Right forelimb (tissue), 1 donor: Measurements from ENCODE around the gene CCDC197.

Experiments used
- DNase-seq: peaks from one replicate; pipeline ENCODE4 v3.0.0-alpha.2; 2018

Gene CCDC197

DNA sequence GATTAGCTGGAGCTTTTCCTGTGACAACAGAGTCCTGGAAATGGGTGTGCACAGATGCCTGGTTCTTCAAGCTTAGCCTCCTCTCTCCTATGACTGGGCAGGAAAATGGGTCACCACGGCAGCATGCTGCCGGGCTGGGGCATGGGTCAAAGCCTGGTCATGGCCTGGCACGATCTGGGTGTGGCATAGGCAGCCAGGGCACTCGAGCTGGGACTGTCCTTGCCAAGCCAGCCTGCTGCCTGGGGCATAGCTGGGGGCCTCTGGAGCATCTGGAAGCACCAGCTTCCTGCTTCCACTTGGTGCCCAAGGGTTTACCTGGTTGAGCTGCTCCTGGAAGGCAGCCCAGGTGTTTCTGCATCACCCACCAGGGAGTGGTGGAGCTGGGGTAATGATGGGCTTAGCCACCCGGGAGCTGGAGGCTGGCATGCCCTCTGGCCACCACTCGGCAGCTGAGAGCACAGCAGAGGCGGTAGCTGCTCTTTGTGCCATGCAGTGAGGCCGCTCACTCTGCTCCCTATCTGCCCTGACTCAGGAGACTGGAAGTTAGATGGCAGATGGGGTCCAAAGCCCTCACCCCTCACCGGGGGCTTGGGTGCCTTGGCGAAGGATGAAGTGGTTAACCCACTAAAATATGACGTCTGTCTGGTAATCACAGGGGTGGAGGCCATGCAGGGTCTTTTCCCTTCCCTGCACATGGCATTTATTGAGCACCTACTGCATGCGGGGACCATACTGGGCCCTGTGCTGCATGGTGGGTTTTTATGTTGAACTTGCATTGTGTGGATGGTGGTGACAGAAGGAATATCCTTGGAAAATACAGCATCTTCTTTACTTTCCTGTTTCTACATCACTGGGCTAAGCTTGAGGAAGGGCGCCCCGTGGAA is 30.7 kb downstream of the CCDC197 start:
- no peak for DNase-seq

DNA sequence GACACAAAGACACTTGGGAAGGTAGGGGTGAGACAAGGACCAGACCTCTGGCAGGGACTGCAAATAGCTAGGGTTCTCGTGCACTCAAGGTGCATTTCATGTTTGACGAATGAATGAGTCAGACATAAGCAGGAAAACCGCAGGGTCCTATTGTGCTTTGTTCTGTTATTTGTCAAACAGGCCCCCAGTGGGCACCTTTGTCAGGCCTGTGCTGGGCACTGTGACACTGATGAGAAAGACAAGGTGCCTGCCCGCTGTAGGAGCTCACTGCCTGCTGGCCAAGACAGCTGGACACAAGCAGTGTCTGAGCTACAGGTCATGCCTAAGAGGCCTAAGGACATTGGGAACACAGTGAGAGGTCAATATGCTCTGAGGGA is 31.3 kb downstream of the CCDC197 start:
- no peak for DNase-seq

DNA sequence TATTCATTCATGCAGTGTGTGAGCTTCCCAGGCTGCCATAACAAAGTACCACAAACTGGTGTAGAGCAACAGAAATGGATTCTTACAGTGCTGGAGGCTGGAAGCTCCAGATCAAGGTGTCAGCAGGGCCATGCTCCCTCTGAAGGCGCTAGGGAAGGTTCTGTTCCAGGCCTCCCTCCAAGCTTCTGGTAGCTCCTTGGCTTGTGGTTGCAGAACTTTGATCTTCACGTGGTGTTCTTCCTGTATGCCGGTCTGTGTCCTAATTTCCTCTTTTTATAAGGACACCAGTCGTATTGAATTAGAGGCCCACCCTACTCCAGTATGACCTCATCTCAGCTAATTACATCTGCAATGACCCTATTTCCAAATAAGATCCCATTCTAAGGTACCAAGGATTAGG is 32.2 kb downstream of the CCDC197 start:
- no peak for DNase-seq

- no peak for DNase-seq
These were observed 32.6 kb downstream of the CCDC197 start for GRCh38 chr14:94029671-94030203.

GRCh38 chr14:94030571-94030970 is 33.5 kb downstream of the CCDC197 start:
- no peak for DNase-seq

- DNase-seq = no peak
These were observed 34.2 kb downstream of the CCDC197 start for GRCh38 chr14:94031161-94031882.

DNA sequence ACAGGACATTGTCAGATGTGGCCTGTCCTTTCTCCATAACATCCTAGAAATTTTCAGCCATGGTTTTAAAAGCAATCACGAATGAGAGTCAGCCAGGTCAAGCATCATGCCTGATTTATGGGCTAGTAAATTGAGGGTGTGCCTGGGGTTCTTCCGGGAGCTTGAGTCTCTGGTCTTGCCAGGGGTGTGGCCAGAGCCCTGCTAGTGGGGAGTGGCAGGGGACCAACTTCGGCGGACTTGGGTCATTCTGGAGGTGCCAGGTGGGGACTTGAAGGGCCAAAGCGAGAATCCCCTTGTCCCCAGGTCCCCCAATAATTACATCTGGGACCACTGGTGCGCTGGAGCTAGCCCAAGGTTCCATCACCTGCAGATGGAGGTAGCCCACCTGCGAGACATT is 34.8 kb downstream of the CCDC197 start:
- DNase-seq = no peak

DNA sequence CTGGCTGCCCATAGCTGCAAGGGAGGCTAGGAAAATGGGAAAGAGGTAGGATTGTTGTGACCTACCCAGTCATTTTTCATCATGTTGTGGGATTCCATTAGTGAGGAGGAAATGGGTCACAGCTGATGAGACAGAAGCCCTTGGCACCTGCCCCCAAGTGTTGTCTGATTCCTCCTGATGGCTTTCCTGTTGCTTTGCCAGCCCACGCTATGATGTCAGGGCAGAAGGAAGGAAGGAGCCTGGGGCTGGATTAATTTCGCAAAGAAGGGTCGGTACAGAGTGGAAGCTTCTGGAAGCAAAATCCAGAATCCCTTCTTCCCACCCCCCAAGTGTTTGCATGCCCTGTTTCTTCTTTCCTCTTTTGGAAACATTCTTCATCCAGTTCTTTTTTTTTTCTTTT is 37.8 kb downstream of the CCDC197 start:
- DNase-seq = no peak

- no peak for DNase-seq
These were observed 39.4 kb downstream of the CCDC197 start for GRCh38 chr14:94036313-94037167.

GRCh38 chr14:94037954-94038353 is 40.9 kb downstream of the CCDC197 start:
- no peak for DNase-seq

GRCh38 chr14:94038510-94038909 is 41.4 kb downstream of the CCDC197 start:
- DNase-seq = no peak

GRCh38 chr14:94038921-94039629 is 42.0 kb downstream of the CCDC197 start:
- DNase-seq = no peak

GRCh38 chr14:94040247-94040646 is 43.1 kb downstream of the CCDC197 start:
- DNase-seq = no peak

GRCh38 chr14:94040796-94041195 is 43.7 kb downstream of the CCDC197 start:
- no peak for DNase-seq

- DNase-seq = no peak
These were observed 44.6 kb downstream of the CCDC197 start for GRCh38 chr14:94041551-94042346.

- no peak for DNase-seq
These were observed 45.5 kb downstream of the CCDC197 start for GRCh38 chr14:94042433-94043091.

DNA sequence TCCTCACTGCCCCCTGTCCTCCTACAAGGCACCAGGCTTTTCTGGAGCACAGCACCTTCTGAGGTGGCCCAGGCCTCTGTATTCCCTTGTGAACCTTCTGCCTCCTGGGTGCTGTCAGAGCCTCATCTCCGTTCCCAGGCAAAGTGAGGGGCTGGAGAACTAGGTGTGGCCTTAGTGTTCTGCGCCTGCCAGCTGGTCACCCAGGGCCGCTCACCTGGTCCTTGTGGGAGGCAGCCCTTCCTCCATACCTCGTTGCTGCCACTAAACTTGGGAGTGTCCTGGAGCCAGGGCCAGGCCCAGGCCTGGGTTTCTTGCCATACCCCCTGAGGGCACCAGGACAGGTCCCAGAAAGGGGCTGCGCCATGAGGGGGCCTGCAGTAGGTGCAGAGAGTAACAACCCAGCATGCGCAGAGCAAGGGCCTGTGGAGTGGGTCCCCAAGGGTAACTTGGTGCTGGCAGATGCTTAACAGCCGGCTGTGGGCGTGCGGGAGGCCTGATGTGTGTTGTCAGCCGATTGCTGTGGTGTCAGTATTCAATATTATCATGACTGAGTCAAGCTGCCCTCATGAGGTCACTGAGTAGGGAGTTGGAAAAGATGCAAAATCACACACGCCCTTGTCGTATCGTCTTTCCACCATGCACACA is 46.1 kb downstream of the CCDC197 start:
- DNase-seq = no peak

- DNase-seq = no peak
These were observed 46.8 kb downstream of the CCDC197 start for GRCh38 chr14:94043756-94044475.

DNA sequence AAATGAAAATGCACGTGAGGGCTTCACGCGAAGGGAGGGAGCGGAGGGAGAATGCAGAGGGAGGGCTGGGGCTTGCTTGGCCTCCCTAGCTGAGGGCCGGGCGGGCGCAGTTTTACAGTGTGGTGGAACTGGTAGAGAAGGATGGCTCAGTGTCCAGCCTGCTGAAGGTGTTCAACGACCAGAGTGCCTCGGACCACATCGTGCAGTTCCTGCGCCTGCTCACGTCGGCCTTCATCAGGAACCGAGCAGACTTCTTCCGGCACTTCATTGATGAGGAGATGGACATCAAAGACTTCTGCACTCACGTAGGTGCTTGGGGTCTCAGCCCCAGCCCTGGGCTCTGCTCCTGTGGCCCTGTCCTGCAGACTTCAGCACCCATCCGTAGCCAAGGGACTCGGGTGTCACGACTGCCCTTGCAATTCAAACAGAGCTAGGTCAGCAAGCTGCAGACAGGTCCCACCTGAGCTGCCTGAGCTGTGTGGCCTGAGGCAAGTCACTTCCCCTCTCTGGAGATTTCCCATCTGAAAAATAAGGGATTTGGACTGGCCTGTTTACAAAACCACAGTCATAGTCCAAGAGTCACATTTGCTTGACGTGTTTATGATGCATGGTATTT is 47.5 kb downstream of the CCDC197 start:
- no peak for DNase-seq
